Inferior parietal cortex (tissue), 1 donor: ENCODE measurements around the gene PRKCH.

Source experiments
- DNase-seq: peaks from one replicate; pipeline ENCODE4 v3.0.0-alpha.2; 2016; ENCODE audit errors: extremely low spot score

Gene PRKCH

DNA sequence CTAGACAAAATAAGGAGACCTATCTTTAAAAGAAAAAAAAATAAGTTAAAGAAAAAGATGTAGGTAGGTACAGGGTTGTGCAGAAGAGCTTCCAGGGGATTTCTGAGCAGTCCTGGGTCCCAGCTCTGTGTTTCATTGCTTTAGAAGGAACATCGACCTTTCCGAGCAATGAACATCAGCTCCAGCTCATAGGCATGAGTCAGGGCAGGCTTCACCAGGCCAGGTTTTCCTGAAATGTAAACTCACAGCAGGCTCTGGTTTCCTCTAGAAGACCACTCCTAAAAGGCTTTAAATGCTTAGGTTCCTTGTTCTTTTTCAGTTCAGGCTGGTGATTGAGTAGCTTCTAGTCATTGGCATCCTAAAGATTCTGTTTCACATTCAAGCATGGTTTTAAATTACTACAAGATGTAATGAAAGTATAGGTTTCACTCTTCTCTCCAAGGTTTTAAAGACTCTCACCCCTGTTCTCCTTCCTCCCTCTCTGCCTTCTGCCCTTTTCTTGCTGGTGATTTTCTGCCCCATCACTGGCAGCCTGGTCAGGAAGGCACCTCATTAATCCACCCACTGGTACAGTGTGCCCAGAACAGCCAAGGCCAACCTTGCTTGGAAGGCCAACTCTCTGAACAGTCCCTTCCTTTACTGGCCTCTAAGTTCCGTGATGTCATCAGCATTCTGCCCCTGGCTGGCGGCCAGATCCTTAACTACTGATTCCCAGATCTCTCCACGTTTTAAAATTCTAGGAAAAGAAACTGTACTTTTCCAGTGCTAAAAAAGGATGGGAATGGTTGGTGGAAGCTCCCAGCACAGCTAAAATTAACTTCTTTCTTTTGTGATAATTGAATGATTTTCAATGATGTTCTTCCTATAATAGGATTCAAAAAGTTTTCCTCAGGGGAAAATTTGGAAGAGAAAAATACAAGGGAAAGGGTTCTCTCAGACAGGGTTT, 264.5 kb downstream of the PRKCH start:
- DNase-seq = no peak

DNA sequence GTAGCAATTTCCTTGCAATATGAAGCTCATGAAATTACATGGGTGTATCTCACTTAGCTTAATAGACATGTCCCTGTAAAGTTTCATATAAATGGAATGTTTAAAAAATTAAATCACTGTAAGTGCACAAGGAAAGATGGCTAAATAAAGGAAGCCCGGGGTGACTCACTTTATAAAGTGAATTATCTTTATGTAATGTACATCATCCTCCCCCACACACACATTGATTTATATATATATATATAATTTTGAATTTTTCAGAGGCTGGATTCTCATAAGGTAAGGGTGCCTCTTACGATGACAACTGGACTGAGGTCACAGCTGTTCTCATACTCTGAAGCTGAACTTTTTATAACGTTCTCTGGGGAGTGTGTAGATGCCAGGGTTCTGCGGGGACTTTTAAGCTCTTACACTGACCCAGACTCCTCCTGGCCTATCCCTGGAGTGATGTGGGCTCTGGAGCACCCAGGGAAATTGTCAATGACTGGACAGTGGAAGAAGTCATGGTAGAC, 265.2 kb downstream of the PRKCH start:
- DNase-seq = no peak

DNA sequence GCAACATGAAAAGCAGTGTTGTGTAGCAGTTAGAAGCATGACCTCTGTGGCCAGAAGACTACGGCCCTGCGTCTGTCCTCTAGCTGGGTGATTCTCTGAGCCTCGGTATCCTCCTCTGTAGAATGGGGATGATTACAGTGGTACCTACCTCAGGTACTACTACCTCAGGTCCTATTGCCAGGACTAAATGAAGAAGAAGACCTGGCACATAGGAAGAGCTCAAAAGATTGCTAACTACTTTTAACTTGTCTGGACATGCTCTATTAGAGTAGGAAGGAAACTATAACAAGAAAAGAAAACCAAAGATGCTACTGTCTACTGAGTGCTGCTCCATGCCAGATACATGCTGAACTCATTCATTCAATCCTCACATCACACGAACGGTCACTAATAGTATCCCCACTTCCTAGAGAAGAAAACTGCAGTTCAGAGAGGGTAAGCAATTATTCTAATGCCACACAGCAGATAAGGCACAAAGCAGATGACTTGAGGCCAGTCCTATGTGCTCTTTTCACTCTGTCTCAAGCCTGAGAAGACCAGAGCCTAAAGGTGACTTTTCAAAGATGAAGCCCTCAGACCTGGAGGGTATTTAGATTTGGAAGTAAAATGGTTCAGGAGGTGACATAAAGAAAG, 265.8 kb downstream of the PRKCH start:
- DNase-seq = no peak

DNA sequence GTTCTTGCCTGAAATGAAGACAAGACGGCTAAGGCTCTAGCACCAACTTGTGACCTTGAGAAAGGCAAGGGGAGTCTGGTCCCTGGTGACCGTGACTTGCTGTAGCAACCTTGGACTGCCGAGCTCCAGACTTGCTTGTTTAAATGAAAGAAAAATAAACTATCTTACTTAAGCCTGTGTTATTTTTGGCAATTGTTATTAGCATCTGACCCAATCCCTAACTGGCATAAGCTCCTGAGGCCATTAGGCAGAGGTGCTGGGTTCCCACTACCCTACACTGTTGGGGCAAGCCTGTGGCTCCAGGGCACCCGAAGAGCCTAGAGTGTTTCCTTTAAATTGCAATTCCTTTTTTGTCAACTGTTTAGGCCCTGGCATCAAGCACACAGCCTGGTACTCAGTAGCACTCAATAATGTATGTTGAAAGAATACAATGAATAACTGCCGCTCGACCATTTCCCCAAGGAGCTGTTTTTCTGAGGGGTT, 267.1 kb downstream of the PRKCH start:
- DNase-seq = no peak

DNA sequence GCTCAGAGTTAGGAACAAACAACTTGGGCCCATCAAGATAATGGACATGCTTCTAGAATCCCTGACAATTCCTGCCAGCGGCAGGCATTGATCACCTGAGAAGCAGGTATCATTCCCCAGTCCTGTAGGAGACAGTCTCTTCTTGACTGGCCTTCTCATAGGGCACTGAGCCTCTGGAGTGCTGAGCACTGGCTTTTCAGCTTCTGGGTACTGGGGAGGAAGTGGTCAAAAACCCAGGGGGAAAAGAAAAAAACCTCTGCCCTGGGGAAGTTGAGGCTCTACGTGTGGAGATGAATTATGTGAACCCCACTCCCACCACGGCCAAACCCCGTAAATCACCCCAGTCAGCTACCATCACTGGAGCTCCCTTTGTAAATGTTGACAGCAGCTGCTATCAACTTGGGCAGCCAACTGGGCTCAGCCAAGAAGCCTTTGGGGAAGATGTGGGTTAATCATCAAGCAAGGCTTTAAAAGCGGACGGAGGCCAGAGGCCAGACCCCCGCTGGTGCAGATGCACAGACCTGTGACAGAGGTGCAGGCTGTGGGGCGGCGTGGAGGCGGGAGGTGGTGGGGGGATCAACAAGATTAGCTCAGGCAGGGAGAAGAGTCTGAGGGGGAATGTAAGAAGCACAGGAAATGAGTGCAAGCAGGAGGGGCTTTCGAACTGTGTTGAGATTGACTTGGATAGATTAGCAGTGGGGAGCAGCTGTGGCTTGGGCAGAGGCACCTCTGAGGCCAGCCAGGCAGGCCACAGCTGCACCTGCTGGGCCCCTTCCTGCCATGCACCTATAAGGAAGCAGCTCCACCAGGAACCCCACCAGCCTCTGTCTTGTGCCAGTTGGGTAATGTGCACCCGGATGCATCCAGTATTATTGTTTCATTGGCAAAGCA, 268.6 kb downstream of the PRKCH start:
- DNase-seq = no peak

DNA sequence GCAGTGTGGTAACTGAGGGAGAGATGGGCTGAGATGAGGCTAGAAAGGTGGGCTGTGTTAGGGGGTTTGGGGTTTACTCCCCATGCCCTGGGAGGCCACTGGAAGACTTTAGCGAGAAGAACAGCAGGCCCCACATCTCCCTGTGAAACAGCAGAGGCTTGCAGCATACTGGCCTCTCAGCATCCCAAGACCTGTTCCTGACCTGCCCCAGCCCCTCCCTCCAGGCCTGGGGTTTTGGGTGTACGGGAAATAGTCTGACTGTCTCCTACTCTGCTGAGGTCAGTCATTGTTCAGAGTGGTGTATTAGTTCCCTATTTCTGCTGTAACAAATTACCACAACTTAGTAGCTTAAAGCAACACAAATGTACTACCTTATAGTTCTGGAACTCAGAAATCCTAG, 270.5 kb downstream of the PRKCH start:
- DNase-seq = no peak

DNA sequence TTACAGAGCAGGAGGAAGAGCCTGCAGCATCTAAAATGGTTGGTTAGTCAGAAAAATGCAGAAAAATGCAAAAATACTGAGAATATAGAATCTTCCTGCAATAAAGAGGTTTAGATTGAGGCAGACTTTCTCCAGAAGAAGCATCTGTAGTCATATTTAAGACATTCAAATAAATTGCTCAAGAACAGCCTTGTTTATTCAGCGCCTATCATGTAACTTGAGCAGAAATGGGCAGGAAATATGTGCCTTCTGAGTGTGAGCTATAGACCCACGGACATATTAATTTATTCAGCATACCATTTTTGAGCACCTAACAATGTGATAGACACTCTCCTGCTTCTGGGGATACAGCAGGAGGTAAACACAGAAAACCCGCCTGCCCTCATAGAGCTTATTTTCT, 272.0 kb downstream of the PRKCH start:
- DNase-seq = no peak

DNA sequence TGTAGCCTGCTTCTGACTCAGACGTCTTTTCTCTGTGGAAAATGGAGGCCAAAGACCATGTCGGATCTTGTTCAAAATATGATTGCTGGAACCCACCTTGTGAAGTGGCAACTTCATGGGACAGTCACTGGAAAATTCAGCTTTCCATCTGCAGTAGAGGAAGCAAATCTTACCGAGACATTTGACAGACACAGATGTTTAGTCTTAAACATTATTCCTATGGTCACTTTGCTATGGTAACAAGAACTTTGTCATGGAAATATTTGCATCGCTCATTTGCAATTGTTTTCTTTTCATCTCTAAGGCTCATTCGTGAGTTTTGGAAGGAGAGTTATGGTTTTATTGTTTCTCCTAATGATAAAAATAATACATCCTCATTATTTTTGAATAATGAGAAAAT, 275.6 kb downstream of the PRKCH start:
- no peak for DNase-seq

DNA sequence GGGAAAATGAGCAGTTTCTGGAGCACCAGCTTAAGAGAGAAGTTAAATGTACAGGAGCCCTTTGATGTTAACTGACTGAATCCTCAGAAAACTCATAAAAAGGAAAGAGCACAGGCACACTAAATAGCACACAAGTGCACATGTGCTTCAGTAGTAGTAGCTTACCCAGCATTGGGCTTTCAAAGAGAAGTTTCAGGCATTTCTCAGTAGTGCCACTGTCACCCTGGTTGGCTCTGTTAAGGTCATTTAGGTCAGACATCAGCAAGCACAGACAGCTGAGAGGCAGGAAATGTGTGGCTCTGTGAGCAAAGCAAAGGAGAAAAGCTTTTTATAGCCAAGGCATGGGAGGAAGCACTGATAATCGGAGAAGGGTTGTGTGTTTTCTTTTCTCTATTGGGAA, 277.6 kb downstream of the PRKCH start:
- no peak for DNase-seq

DNA sequence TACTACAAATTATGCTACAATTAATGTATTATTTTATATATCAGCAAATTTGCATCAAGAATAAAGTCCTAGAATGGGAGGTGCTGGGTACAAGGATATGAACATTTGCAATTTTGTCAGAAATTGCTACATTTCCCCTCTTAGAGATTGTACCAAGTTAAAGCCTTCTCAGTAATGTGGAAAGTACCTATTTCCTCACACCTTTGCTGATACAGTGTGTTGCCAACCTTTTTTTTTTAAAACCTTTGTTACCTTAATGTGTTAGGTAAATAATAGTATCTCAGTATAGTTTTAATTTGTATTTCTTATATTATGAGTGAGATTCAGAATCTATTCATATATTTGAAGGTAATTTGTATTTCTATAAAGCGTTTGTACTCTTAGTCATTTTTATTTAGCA, 278.6 kb downstream of the PRKCH start:
- DNase-seq = no peak
